Stomach (tissue), 4 donors: Measurements from ENCODE around the gene PPM1K.

ENCODE experiments used
- CTCF ChIP-seq, 7 experiments: fragments of 450-650 bp in 4 of 7; fragments of 200-600 bp in 3 of 7; sonication (generic) in 3 of 7; IDR thresholded peaks; one replicate each; pipeline ENCODE4 v1.5.1; 2016 to 2019; ENCODE audit warnings: antibody characterized with exemption in 7 of 7, control low read depth in 2 of 7, mild to moderate bottlenecking in 1 of 7
- EP300 ChIP-seq: sonication (generic); formaldehyde crosslinking; IDR thresholded peaks from one replicate; pipeline ENCODE4 v1.6.1; 2017; ENCODE audit warnings: antibody characterized with exemption
- POLR2A ChIP-seq, 4 donors: fragments of 450-650 bp; IDR thresholded peaks; one replicate each; pipeline ENCODE4 v1.6.1; 2016; ENCODE audit warnings: antibody characterized with exemption in 4 of 4, control low read depth in 2 of 4, mild to moderate bottlenecking in 1 of 4, moderate library complexity in 1 of 4
- POLR2AphosphoS5 ChIP-seq, 3 donors: sonication (generic); formaldehyde crosslinking; IDR thresholded peaks; one replicate each; pipeline ENCODE4 v1.6.1; 2016; ENCODE audit warnings: antibody characterized with exemption in 3 of 3

- TF ChIP-seq CTCF (IDR thresholded peaks at IDR 0.05) (no peak), POLR2AphosphoS5 (IDR thresholded peaks at IDR 0.05) (no peak), POLR2A (IDR thresholded peaks at IDR 0.05) (no peak), EP300 (no peak)
These were observed 4.0 kb downstream of the PPM1K start for GRCh38 chr4:88280228-88280795.
